Heart right ventricle (tissue), 16 donors: ENCODE results near the gene THEMIS. TPM values are rescaled to one million over a fixed set of nuclear protein-coding genes. Genes with fewer than 3 reads are reported as not detected.

Experiments used
- ATAC-seq, 8 donors: fragments of 200-7000 bp; cut with Tn5 transposase; one replicate each; pipeline ENCODE4 v1.9.1; 2020; ENCODE audit warnings: mild to moderate bottlenecking in 8 of 8, moderate library complexity in 8 of 8, moderate number of reproducible peaks in 1 of 8
- DNase-seq, 2 donors: peaks; one replicate each; pipeline ENCODE4 v3.0.0-alpha.2; 2020
- H3K27ac ChIP-seq, 10 donors: fragments of 200-600 bp; sonication (generic) in 2 of 10; one replicate each; pipeline versions ENCODE4 v1.5.0 to v1.8.0; 2020 to 2022; ENCODE audit warnings: mild to moderate bottlenecking in 3 of 10
- H3K27me3 ChIP-seq, 7 donors: fragments of 200-600 bp; one replicate each; pipeline ENCODE4 v1.8.0; 2021 to 2022; ENCODE audit warnings: mild to moderate bottlenecking in 2 of 7
- H3K36me3 ChIP-seq, 9 donors: fragments of 200-600 bp; sonication (generic) in 1 of 9; one replicate each; pipeline versions ENCODE4 v1.5.0 to v1.8.0; 2020 to 2022; ENCODE audit warnings: mild to moderate bottlenecking in 2 of 9
- H3K4me1 ChIP-seq, 9 donors: fragments of 200-600 bp; sonication (generic) in 1 of 9; one replicate each; pipeline versions ENCODE4 v1.5.0 to v1.8.0; 2020 to 2022; ENCODE audit warnings: mild to moderate bottlenecking in 4 of 9
- H3K4me3 ChIP-seq, 10 donors: fragments of 200-600 bp; sonication (generic) in 2 of 10; one replicate each; pipeline versions ENCODE4 v1.5.0 to v1.8.0; 2020 to 2022; ENCODE audit warnings: mild to moderate bottlenecking in 7 of 10, moderate library complexity in 2 of 10
- H3K9me3 ChIP-seq, 11 donors: fragments of 200-600 bp in 10 of 11; sonication (generic) in 2 of 11; one replicate each; pipeline versions ENCODE4 v1.5.0 to v1.8.0; 2013 to 2022; ENCODE audit warnings: mild to moderate bottlenecking in 2 of 11, control low read depth in 1 of 11, moderate library complexity in 1 of 11
- WGBS, 2 donors: extraction: QIAGEN DNeasy Blood & Tissue Kit; methylation state at CpG; one replicate each; pipeline ENCODE4 v1.1.7; 2013; ENCODE audit warnings: inconsistent platforms in 1 of 2; 5-methylcytosine and 5-hydroxymethylcytosine counted together
- intact Hi-C, 10 donors: fragments of 100-400 bp; cut with DNase I; formaldehyde crosslinking; loops; one replicate each; pipeline versions ENCODE4 v1.11.1 to v1.14.2; 2022
- polyA plus RNA-seq, 2 donors: library from polyadenylated mRNA; stranded (reverse); fragments of 200-250 nt; gene quantifications; one replicate each; pipeline ENCODE4 v1.2.3, GENCODE V29; 2013
- total RNA-seq, 10 donors: library from RNA; stranded (reverse); fragmentation: NEBNext Ultra II Directional in 3 of 10; extraction: Animal tissue kit (Norgen Biotek cat#: 25700) in 3 of 10; gene quantifications; one replicate each; pipeline versions ENCODE4 v1.2.1 to v1.2.4, GENCODE V29; 2021 to 2023
- TF ChIP-seq, protein P1 (sequence below), 9 donors: fragments of 200-600 bp; sonication (generic) in 2 of 9; IDR thresholded peaks; one replicate each; pipeline versions ENCODE4 v1.5.0 to v1.8.0; 2021 to 2022; ENCODE audit warnings: antibody characterized with exemption in 9 of 9, mild to moderate bottlenecking in 5 of 9, moderate library complexity in 1 of 9
- donor health status: Arrhythmogenic right ventricular cardiomyopathy.
- donor health status: ischemic (EF 13 %, LVEDD 7.1; RV severe dilation, severe dysfunction).
- donor health status: healthy with polysubstance abuse.
- donor health status: DM: no; HTN: yes; CAD: no.
- donor health status: DM: no; HTN: no; CAD: no.
- donor health status: ischemic (EF 25% LVEDD 6.9; RV normal size, moderate dysfunction).
- donor health status: ischemic (EF 25% LVEDD 5.7; RV mildly dilated, moderate dysfunction).
- donor health status: healthy.
- donor health status: DM: yes; HTN: yes; CAD: no.
- donor health status: Ischemic cardiomyopathy.
- donor health status: ischemic (EF 35%, LVEDD 5.7; RV mildly dilated, moderate dysfunction).
- donor health status: nonischemic (EF 11% LVEDD 7.7; RV severe dilation, severe dysfunction).
- donor health status: DM: yes; HTN: yes; CAD: no.
- donor health status: PGD.
- donor health status: ischemic (EF 29% LVEDD 5.4; RV normal size, mild dysfunction).
- donor health status: nonischemic (EF 23%, LVEDD 6.1; RV moderate dilation, normal function).

Gene THEMIS
- total and polyA plus RNA-seq, 12 donors = 0.01 to 2.0 (median 0.14) TPM; not detected in 4

DNA sequence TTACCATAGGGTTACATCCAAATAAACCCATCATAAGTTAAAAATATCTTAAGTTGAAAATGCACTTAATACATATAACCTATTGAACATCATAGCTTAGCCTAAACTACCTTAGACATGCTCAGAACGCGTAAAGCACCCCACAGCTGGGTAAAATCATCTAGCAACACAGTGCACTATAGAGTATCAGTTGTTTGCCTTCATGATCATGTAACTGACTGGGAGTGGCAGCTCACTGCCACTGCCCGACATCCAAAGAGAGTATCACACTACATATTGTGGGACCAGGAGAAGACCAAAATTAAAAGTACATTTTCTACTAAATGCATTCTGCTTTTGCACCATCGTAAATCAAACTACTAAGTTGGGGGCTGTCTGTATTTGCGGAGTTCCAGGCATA, 31.7 kb downstream of the THEMIS start:
- no peaks in the 10 kb centered on the region for H3K36me3 ChIP-seq
- intact Hi-C loops = no loop called here
- ATAC-seq (no peak), DNase-seq (no peak)
- no peaks in the 10 kb centered on the region for H3K4me1 ChIP-seq
- WGBS, 2 donors = 91 to 94% methylated on average over 5 of the region's 5 CpGs
- H3K4me3 ChIP-seq = no peak overlapping the region
- TF ChIP-seq, protein P1, sequence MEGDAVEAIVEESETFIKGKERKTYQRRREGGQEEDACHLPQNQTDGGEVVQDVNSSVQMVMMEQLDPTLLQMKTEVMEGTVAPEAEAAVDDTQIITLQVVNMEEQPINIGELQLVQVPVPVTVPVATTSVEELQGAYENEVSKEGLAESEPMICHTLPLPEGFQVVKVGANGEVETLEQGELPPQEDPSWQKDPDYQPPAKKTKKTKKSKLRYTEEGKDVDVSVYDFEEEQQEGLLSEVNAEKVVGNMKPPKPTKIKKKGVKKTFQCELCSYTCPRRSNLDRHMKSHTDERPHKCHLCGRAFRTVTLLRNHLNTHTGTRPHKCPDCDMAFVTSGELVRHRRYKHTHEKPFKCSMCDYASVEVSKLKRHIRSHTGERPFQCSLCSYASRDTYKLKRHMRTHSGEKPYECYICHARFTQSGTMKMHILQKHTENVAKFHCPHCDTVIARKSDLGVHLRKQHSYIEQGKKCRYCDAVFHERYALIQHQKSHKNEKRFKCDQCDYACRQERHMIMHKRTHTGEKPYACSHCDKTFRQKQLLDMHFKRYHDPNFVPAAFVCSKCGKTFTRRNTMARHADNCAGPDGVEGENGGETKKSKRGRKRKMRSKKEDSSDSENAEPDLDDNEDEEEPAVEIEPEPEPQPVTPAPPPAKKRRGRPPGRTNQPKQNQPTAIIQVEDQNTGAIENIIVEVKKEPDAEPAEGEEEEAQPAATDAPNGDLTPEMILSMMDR (IDR thresholded peaks at IDR 0.05) = no peak
- no peak overlapping the region for H3K27ac ChIP-seq
- no peaks in the 10 kb centered on the region for H3K27me3 ChIP-seq
- H3K9me3 ChIP-seq = peaks cover 0 to 23% (median 0%) of the 10 kb centered on the region in 11 donors

DNA sequence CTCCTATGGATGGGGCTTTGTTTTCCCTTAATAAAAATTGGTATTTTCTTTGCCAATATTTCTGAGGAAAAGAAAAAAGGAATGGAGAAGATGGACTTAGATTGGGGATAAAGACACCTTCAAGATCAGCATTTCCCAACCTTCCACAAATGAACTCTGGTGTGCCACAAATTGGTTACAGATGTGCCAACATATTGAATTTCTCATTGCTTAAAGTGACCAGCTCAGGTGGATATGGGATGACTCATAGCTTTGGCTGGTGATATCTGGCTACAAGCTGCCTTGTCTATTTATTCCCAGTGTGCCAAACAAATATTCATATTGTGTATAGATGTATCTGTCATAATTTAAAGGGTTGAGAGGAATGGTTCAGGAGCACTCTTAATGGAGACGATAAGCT, 32.5 kb downstream of the THEMIS start:
- Histone ChIP-seq H3K27me3 (no peaks in the 10 kb centered on the region), H3K4me3 (no peak overlapping the region), H3K9me3 (peaks cover 0 to 15% (median 0%) of the 10 kb centered on the region in 11 donors), H3K27ac (no peak overlapping the region), H3K36me3 (no peaks in the 10 kb centered on the region), H3K4me1 (no peaks in the 10 kb centered on the region)
- ATAC-seq (no peak), DNase-seq (no peak)
- intact Hi-C loops = no loop called here
- TF ChIP-seq, protein P1 (IDR thresholded peaks at IDR 0.05) = no peak
- 93 to 96% methylated on average over 1 of the region's 1 CpG for WGBS, 2 donors

DNA sequence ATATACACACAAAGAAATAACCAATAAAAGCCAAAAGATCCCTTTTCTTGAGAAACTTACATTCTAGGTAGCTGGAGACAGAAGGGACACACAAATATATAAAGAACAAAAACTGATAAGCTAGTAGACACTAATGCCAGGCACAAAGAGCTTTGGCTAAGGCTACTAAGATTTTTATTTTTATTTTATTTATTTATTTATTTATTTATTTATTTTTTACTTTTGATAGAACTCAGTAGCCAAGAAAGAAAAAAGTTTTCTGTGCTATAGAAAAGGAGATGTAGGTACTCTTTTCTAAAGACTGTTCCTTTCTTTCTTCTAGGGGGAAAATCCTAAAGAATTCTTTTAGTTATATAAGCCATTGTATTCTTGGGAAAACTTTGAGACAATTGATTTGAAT, 34.1 kb downstream of the THEMIS start:
- no peak overlapping the region for H3K4me3 ChIP-seq
- ATAC-seq (no peak), DNase-seq (no peak)
- H3K27ac ChIP-seq = no peak overlapping the region
- peaks cover 0 to 3% (median 0%) of the 10 kb centered on the region in 11 donors for H3K9me3 ChIP-seq
- intact Hi-C loops = no loop called here
- H3K27me3 ChIP-seq = no peaks in the 10 kb centered on the region
- TF ChIP-seq, protein P1 (IDR thresholded peaks at IDR 0.05) = no peak
- no peaks in the 10 kb centered on the region for H3K36me3 ChIP-seq
- no peaks in the 10 kb centered on the region for H3K4me1 ChIP-seq

DNA sequence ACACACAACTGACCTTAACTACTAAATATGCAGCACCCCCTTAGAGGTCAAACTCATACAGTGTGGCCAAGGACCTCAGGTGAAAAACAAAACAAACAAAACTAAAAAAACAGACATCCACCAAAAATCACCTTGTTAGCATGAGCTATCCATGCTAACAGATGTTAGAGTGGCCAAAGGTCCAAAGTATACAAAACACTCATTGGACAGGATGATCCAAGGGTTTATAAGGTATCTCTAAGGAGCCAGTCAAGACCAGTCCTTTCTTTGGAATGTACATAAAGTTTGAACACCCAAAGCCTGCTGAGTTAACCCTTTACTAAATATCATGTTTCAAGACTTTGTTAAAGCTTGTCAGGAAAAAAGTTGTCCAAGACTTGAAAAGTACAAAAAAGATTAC, 35.8 kb downstream of the THEMIS start:
- no peak for DNase-seq
- Histone ChIP-seq H3K4me3 (no peak overlapping the region), H3K9me3 (no peaks in the 10 kb centered on the region), H3K27ac (no peak overlapping the region), H3K36me3 (no peaks in the 10 kb centered on the region), H3K27me3 (no peaks in the 10 kb centered on the region), H3K4me1 (no peaks in the 10 kb centered on the region)
- ATAC-seq = no peak
- intact Hi-C loops = no loop called here
- TF ChIP-seq, protein P1 (IDR thresholded peaks at IDR 0.05) = no peak

DNA sequence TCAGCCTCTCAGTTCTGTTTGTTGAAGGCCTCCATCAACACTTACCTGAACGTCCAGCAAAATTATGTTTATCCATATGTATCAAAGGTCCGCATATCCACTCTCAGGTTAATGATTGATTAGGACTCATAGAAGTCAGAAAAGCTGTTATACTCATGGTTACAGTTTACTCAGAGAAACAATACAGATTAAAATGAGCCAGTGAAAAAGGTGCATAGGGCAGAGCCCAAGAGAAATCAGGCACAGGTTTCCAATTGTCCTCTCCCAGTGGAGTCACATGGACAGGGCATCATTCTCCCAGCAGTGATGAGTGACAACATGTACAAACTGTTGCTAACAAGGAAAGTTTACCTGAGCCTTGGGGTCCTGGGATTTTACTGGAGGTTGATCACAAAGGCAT, 36.2 kb downstream of the THEMIS start:
- 74 to 81% methylated on average over 2 of the region's 2 CpGs for WGBS, 2 donors
- H3K4me3 ChIP-seq = no peak overlapping the region
- no peaks in the 10 kb centered on the region for H3K27me3 ChIP-seq
- TF ChIP-seq, protein P1 (IDR thresholded peaks at IDR 0.05) = no peak
- H3K27ac ChIP-seq = no peak overlapping the region
- intact Hi-C loops = no loop called here
- H3K4me1 ChIP-seq = no peaks in the 10 kb centered on the region
- no peak for DNase-seq
- H3K36me3 ChIP-seq = no peaks in the 10 kb centered on the region
- ATAC-seq = no peak
- H3K9me3 ChIP-seq = no peaks in the 10 kb centered on the region
